Activated CD4-positive, alpha-beta T cell treated with anti-CD3 and anti-CD28 coated beads, Interleukin-10, Interleukin-2, amounts not matched to agents 100 ng/mL and 50 ng/mL, durations not matched to agents 16 hours and 8 hours (primary cell): ENCODE results near the gene ROPN1B.

ENCODE experiments used
- DNase-seq: peaks from one replicate; pipeline ENCODE4 v3.0.0-alpha.2; 2020

Gene ROPN1B

GRCh38 chr3:126005951-126006350 is 37.0 kb downstream of the ROPN1B start:
- no peak for DNase-seq

- no peak for DNase-seq
Measured at GRCh38 chr3:126008219-126008618, 39.2 kb downstream of the ROPN1B start.

GRCh38 chr3:126009181-126009580 is 40.2 kb downstream of the ROPN1B start:
- DNase-seq, result no peak

- DNase-seq, result no peak
Measured at GRCh38 chr3:126013751-126014156, 44.8 kb downstream of the ROPN1B start.

- DNase-seq, result no peak
Measured at GRCh38 chr3:126014252-126014651, 45.3 kb downstream of the ROPN1B start.

DNA sequence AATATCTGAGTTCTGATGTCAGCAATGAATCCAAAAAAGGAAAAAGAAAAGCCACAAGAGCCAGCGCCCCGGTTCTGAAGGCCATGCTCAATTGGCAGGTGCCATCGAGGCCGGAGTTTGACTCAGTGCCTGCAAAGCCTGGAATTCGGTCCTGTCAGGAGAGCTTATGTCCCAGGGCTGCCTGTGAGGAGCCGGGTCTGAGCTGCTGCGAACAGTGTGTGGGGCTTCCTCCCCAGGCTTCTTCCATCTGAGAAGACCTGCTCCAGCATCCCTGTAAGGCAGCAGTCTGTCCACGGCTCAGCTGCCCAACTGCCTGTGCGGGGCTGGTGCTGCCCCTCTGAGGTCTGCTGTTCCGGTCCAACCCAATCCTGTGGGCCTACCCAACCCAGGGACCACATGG is 46.1 kb downstream of the ROPN1B start:
- DNase-seq, result no peak

GRCh38 chr3:126016616-126017015 is 47.6 kb downstream of the ROPN1B start:
- no peak for DNase-seq

DNA sequence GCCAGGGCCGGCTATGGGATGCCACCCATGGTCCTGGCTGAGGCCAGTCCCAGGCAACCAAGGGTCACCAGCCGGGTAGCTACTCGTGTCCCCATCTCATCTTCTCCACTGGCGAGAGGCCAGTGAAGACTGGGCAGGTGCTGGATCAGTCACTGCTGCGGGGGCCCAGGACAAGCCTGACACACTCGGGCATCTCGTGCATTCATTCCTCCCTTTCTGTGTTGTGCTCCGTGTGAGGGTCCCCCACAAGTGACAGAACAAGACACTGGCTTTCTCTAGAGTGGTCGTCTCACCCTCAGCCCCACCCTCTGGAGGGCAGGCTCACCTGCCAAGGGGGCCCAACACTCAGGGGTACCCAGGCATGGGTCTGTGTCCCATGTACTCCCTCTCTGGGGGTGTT is 48.4 kb downstream of the ROPN1B start:
- DNase-seq, result no peak

- DNase-seq, result no peak
Measured at GRCh38 chr3:126018545-126018944, 49.6 kb downstream of the ROPN1B start.

GRCh38 chr3:126018995-126019394 is 50.0 kb downstream of the ROPN1B start:
- no peak for DNase-seq

DNA sequence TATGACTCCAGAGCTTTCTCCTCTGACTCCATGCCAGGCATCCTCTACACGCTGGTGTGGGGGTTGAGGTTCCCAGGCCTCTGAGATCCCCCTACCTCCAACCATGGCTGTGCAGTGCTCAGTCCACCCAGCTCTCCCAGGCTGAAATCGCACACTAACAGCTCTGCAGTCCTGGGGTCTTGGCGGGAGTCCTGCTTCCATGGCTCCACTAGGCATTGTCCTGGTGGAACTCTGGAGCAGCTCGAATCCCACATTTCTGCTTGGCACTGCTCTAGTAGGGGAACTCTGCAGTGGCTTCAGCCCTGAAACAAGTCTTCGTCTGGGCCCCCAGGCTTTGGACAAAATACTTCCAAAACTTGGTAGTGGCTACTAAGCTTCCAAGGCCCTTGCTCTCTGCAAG is 50.7 kb downstream of the ROPN1B start:
- DNase-seq, result no peak

DNA sequence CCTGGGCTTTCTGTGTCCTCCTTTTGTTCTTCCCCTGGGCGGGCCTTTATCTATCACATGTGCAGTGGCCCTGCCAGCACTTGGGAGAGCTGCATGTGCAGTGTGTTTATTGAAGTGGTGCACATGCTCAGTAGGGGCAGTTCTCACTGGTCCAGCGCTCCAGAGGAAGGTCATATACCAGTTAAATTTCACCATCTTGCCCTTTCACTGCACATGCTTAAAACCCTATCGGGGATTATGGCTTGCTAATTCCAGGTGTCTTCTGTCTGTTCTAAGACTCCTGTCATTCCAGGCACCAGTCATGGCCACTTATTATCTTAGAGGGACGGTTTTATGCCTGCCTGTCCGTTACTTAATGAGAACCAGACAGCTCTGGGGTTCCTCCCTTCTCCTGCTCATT is 52.2 kb downstream of the ROPN1B start:
- DNase-seq, result no peak

DNA sequence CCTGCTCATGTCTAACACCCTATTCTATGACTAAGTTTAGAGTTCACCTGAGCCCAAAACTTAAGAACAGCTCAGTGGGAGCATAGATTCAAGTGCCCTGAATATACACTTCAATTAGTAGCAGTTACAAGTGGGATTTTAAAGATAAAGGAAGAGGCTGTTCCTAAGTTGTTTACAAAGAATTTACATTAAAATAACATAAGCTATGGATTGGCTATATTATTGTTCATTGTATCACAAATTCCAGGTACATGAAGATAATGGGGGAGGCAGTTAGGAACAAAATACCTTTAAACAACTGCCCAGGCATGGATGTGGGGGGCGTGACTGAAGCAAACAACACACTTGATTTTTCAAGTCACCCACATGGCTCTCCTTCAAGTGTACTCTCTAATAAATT is 52.7 kb downstream of the ROPN1B start:
- no peak for DNase-seq

- DNase-seq, result no peak
Measured at GRCh38 chr3:126022741-126023359, 53.9 kb downstream of the ROPN1B start.

- DNase-seq, result no peak
Measured at GRCh38 chr3:126023390-126023789, 54.4 kb downstream of the ROPN1B start.

DNA sequence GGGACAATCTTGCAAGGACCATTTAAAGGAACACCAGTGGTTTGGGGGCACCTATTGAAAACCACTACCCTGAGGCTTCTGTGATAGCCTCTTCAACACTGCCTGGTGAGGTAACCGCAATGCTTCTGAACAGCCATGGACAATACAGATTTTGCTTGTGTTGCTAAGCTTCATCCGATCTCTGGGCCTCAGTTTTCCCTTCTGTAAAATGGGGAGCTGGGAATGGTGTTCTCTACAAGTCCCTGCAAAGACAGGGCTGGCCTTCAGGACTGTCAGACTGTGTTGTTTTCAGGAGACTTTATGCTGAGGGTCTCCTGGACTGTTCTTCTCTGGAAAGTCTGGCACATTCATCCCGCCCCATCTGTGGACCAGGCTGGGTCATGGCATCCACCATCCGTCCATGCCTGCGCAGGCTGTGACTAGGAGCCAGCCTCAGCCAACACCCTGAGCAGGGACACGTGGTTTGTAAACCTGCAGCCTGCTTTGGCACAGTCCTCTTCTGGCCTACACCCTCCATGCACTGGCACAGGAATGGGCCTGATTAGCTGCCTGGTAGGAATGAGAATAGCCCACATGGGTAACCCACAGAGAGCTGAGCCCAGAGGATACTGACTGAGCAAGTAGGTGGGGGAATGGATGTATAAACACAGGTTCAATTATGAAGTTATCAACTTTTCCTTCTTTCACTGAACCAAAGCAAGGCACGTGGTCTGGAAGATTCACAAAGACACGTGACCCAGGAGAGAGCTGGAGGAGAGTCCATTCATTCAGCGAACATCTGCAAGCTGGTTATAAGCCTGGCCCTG is 55.3 kb downstream of the ROPN1B start:
- DNase-seq, result no peak

DNA sequence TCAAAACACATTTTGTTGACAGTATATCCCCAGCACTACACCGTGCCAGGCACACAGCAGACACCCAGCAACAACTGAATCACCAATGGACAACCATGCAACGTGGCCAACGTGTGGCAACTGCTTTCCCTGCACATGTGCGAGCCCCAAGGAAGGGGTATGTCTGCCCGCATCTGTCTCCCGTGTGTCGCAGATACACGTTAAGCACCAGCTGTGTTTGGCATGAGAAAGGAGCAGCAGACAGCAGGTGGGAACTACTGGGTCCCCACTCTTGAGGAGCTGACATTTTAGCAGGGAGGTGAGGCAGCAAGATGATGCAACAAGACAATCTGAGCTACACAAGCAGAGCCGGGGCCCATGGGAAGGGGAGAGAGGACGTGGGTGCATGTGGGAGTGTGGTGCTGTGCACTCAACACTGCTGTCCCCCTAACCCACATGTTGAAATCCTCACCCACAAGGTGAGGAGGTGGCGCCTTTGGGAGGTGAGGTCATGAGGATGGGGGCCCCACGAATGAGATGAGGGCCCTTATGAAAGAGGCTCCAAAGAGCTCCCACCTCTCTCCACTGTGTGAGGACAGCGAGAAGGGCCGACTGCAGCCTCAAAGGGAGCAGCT is 56.2 kb downstream of the ROPN1B start:
- DNase-seq, result no peak

- no peak for DNase-seq
Measured at GRCh38 chr3:126025862-126026261, 56.9 kb downstream of the ROPN1B start.

DNA sequence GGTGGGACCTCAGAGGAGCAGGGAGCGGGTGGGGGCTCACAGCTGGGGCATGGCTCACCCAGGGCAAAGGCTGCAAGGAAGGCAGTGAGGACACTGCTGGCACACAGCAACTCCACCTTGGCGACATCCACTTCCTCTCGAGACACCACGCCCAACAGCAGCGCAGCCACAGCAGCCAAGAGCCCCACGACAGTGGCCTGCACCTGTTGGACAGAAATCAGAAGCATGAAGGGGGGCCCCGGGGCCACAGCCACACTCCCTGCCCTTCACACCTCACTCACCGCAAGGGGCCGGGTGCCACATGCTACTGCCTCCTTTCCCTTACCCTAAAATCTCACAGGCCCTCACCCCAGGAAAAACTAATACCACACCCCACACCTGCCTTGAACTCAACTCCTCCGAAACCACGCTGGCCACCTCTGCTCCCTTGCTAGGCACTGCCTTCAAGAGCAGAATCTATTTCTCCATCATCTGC is 57.3 kb downstream of the ROPN1B start:
- no peak for DNase-seq

GRCh38 chr3:126026761-126027160 is 57.8 kb downstream of the ROPN1B start:
- no peak for DNase-seq

GRCh38 chr3:126028096-126028495 is 59.1 kb downstream of the ROPN1B start:
- no peak for DNase-seq

- no peak for DNase-seq
Measured at GRCh38 chr3:126029241-126029640, 60.3 kb downstream of the ROPN1B start.

GRCh38 chr3:126030455-126030854 is 61.5 kb downstream of the ROPN1B start:
- no peak for DNase-seq

DNA sequence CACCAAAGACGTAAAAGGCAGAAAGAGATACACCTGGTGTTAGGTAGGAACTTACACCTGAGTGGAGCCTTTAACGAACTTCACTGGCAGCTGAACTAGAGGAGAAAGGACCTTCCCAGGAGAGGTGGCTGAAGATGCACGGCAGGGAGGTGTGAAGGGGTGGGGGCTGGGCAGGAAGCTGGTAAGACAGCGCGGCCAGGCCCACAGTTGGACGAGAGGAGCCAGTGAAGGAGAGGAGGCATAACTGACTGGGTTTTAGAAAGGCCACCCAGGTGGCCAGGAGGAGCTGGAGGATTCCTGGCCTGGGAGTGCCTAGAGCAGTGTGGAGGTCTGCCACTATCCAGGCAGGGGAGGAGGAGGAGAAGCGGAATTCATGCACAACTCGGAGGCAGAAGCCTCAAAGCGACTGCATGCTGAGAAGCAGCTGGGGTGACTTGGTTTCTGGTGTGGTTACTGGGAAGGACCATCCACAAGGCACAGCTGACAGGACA is 63.0 kb downstream of the ROPN1B start:
- no peak for DNase-seq
